ENCODE data around the gene GLE1.

The GLE1 gene

GRCh38 chr9:128504485-128505413 lies at the start of gene GLE1:
GLE1 (plus strand) TSS chr9:128504719; CDS start chr9:128504806, 87 bp downstream.
- peak; percentile 88 for DNase-seq

DNA sequence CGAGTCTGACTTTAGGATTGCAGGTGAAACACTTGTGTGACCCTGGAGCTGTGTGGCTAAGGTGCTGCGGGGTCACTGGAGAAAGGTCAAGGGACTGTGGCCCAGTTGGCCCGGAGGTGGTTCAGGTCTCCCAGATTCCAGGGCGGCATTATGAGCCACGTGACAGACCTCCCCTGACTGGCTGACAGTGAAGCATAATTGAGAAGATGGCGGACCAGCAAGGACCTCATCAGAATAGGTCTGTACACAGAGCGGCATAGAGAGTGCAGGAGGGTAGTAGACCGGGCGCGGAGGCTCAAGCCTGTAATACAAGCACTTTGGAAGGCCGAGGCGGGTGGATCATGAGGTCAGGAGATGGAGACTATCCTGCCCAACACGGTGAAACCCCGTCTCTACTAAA lies 49.5 kb upstream of the GLE1 start:
- DNase-seq = peak; percentile 29

- DNase-seq = peak; percentile 85
Measured at GRCh38 chr9:128455849-128456612, 48.5 kb upstream of the GLE1 start, which contains the start of gene ODF2. ODF2 (plus strand) TSS chr9:128456006; CDS start chr9:128456092, 86 bp downstream.

DNA sequence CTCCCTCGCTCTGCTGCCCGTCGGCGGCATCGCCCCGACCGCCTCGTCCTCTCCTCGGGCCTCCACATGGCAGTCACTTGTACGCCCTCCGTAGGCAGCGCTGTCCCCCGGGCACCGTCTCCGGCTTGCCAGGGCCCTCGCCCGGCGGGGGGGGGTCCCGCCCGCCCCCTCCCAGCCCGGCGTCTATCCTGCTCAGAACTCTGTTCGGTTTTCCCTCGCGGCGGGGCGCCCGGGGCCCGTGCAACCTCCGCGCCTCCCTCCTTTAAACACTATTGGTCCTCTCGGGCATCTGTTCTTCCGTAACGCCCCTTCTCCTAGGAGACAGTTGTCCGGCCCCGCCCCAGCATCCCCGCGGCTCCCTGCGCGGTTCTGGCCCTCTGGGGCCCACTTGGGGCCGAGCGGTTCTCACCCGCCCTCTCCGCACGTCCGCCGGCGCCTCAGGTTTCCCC lies 47.9 kb upstream of the GLE1 start:
- peak; percentile 14 for DNase-seq

DNA sequence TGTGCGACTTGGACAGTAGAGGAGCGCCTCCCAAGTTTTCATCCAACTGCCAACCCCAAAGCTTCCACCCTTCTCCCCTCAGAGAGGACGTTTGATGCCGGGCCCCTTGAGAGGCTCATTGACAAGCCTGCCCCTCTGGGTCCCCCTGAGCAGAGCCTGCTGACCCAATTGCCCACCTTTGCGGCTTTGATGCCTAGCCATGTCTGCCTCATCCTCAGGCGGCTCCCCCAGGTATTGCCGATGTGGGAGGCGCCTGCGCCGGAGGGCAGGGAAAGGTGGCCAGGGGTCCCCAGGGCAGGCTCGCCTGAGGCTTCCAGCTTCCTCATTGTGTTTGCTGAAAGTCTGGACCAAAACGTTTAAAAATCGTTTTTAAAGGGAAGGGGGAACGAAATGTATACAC lies 47.3 kb upstream of the GLE1 start:
- no peak for DNase-seq

GRCh38 chr9:128459011-128459410 lies 45.5 kb upstream of the GLE1 start:
- no peak for DNase-seq

DNA sequence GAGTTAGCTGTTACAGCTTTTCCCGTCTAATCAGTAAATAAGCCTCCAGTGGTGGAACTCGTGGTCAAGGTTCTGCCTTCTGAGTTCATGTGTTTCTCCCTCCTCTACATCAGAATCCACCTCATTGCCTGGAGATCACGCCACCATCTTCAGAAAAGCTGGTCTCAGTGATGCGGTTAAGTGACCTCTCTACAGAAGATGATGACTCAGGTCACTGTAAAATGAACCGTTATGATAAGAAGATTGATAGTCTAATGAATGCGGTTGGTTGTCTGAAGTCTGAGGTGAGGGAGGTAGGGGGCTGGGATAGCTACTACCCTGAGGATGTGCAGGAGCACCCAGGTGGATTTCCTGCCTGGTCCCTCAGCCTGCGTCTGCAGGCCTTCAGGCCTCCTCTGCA lies 35.4 kb upstream of the GLE1 start:
- DNase-seq = no peak

DNA sequence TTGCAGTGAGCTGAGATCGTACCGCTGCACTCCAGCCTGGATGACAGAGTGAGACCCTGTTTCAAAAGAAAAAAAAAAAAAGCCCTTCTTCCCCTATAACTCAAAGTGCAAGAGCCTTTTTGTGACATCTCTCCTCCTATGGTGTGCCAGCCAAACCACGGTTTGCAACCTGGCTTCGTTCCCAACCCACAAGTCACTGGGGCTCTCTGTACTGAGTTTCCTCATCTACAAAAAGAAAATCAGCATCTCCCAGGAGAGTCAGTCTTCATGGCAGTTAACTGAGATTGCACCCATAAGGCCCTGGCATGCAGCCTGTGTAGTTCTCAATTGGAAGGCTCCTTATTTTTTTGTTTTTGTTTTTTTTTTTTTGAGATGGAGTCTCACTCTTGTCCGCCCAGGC lies 34.0 kb upstream of the GLE1 start:
- no peak for DNase-seq

DNA sequence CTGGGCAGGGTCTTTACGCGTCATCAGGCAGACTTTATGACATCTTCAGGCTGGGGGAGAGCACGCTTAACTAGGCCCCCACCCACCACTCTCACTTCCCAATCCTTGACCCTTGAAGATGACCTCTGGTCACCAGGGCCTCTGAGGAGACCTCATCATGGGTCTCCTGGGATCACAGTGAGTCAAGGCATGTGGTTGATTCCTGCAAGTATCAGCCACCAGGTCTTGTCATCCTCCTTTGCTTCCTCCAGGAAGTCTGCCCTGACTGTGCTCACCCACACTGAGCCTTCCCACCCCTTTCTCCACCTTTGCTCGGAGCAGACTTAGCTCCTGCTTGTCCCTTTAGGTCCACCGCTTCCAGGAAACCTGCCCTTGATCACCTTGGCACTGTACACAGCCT lies 31.4 kb upstream of the GLE1 start:
- DNase-seq = no peak

DNA sequence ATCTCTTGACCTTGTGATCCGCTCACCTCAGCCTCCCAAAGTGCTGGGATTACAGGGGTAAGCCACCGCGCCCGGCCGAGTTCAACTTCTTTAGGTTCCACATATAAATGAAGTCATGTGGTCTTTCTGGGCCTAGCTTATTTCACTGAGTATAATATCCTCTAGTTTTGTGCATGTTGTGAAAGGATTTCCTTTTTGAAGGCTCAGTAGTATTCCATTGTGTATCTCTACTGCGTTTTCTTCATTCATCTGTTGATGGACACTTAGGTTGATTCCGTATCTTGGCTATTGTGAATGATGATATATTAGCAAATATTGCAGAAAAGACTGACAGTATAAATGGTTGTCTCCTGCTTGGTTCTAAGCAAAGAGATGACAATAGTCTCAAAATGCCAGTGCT lies 28.7 kb upstream of the GLE1 start:
- no peak for DNase-seq

DNA sequence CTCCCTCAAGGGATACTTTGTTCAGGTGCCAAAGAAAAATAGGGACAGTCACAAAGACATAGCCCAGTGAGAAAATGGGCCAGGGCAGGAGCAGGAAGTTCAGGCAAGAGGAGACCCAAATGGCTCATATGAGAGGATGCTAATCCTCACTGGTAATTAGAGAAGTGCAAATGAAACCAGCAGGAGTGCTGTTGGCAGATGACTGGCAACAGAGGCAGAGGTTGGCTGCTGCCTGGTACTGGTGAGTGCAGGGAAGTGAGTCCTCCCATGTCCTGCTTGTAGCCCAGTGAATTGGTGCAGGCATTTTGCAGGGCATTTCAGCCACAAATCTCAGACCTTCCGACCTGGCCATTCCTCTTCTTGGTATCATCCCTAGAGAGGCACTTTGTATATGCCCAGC lies 25.3 kb upstream of the GLE1 start:
- no peak for DNase-seq

DNA sequence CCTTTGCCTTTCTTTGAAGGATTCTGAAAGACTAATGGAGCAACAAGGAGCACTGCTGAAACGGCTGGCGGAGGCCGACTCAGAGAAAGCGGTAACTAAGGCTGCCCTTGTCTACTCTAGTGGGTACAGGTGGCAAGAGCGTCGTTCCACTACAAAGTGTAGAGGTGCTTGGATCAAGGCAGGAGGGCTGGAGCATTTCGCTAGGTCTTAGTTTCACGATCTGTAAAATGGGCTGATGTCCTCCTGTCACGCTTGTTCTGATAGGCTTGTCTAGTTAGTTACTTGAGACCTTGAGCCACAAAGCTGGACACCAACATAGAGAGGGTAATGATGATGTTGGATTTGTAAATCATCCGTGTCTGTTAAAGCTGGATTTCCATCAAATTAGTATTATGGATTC lies 23.0 kb upstream of the GLE1 start:
- DNase-seq = no peak

- no peak for DNase-seq
Measured at GRCh38 chr9:128482186-128482585, 22.3 kb upstream of the GLE1 start.

- no peak for DNase-seq
Measured at GRCh38 chr9:128484686-128485413, 19.7 kb upstream of the GLE1 start.

- DNase-seq = no peak
Measured at GRCh38 chr9:128485414-128485855, 19.1 kb upstream of the GLE1 start.

DNA sequence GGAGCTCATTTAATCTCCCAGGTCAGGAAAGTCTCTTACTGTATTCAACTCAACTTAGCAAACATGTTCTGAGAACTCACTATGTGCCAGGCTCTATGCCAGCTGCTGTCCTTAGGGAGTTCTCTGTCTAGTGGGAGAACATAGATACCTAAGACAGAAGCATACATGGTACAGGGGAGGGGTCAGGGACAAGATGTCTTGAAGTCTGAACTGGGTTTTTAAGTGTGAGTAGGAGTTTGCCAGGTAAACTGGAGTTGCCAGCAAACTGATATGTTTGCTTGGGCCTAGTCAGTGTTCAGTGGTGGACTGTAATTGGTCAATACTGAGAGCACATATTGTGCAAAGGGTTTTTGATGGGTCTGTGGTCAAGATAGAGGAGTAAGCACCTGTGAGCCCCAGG lies 18.3 kb upstream of the GLE1 start:
- no peak for DNase-seq

GRCh38 chr9:128493424-128493823 lies 11.1 kb upstream of the GLE1 start:
- no peak for DNase-seq

DNA sequence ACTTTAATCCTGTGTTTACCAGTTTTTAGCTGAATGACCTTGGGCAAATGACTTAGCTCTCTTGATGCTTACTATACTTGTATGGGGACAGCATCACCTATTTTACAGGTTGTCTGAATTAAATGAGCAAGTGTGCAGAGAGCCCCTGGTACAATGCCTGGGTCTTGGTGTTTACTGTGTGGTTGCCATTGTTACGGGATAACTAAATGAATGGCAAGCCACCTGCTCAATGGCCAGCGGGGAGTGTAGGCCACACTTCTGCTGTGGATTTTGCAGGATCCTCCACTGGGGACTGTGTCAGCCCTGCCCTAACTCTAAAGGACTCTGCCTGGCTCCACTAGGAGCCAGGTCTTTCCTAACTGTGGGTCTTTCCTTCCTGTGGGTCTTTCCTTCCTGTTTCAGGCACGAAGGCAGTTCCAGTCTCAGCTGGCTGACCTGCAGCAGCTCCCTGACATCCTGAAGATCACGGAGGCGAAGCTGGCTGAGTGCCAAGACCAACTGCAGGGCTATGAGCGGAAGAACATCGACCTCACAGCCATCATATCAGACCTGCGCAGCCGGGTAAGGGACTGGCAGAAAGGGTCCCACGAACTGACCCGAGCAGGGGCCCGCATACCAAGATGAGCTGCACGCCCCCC lies 10.3 kb upstream of the GLE1 start:
- peak; percentile 45 for DNase-seq

GRCh38 chr9:128494746-128495129 lies 9.8 kb upstream of the GLE1 start:
- DNase-seq = no peak

DNA sequence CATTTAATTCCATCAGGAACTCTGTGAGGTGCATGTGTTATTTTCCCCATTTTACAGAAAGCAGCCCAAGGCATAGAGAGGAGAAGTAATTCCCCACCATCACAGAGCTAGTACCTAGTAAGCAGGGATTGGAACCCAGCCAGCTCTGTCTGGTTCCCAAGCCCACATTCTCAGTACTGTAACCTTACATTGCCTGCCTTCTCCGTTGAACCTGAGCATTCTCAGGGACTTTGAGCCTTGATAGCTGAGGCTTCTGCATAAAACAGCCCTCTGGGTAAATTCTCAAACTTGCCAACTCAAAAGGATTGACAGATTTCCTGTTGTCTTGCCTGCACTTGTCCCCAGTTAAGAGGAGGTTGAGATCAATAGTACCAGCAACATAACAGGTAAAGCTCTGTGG lies 9.2 kb upstream of the GLE1 start:
- DNase-seq = no peak

DNA sequence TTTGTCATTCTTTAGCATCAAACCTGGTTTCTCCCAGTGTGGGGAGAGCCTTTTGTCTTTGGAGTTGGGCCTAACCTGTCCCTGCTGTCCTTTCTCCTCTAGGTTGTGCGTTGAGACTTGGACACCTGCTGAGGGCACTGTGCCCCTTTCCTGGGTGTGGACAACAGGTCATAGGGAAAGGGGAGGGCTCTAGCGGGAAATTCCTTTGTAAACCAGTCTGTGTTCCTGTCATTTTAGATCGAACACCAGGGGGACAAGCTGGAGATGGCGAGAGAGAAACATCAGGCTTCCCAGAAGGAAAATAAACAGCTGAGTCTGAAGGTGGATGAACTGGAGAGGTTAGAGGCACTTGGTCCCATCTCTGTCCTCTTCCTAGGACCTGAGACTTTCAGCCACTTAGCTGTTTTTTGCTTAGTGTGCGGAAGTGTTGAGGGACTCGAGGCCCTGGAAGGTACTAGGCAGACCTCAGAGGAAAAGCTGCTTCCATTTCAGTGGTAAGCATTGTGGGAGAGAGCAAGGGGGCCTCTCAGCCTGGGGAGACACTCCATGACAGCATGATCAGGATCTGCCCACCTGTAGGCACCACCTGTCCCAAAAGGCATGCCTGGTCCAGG lies 8.6 kb upstream of the GLE1 start:
- no peak for DNase-seq

All from NCI-H2227 treated with DMSO at 0.1 percent for 48 hours (cell line).